SU-DHL-6 (cell line): ENCODE data around the gene DHX38.

Source experiments
- H2AFZ ChIP-seq: fragments of 200-600 bp; sonication (generic); 2 replicates; pipeline ENCODE4 v1.6.1; 2014; ENCODE audit warnings: low read depth, mild to moderate bottlenecking, moderate library complexity, mixed read lengths, antibody characterized with exemption, low read length; ENCODE audit not compliant: severe bottlenecking
- H3F3A ChIP-seq: fragments of 200-600 bp; shearing (Covaris generic); 2 replicates; pipeline ENCODE4 v1.6.0; 2016; ENCODE audit warnings: antibody characterized with exemption, mild to moderate bottlenecking; ENCODE audit not compliant: insufficient read depth
- H3K27ac ChIP-seq: fragments of 200-600 bp; sonication (generic); 2 replicates; pipeline ENCODE4 v1.5.1; 2016; ENCODE audit warnings: low read depth, mild to moderate bottlenecking, low read length, moderate library complexity, mixed read lengths
- H3K27me3 ChIP-seq: fragments of 200-600 bp; sonication (generic), shearing (Covaris generic); 2 replicates; pipeline ENCODE4 v1.6.0; 2014; ENCODE audit warnings: mild to moderate bottlenecking, low read length
- H3K36me3 ChIP-seq: fragments of 200-600 bp; sonication (generic); 2 replicates; pipeline ENCODE4 v1.6.1; 2014; ENCODE audit warnings: mild to moderate bottlenecking, low read length, mixed read lengths
- H3K4me2 ChIP-seq: fragments of 300-600, 200-600 bp; shearing (Covaris generic), sonication (generic); 2 replicates; pipeline ENCODE4 v1.6.0; 2014; ENCODE audit warnings: low read length, low read depth, mild to moderate bottlenecking; ENCODE audit not compliant: poor library complexity, severe bottlenecking
- H3K4me3 ChIP-seq: fragments of 200-600 bp; sonication (generic); 2 replicates; pipeline ENCODE4 v1.5.1; 2014; ENCODE audit warnings: antibody characterized with exemption, low read length, mild to moderate bottlenecking, mixed read lengths; ENCODE audit not compliant: insufficient read depth, poor library complexity, severe bottlenecking
- H3K79me2 ChIP-seq: fragments of 200-600 bp; sonication (generic); 2 replicates; pipeline ENCODE4 v1.6.1; 2014; ENCODE audit warnings: mild to moderate bottlenecking, low read length, moderate library complexity; ENCODE audit not compliant: insufficient read depth
- H3K9ac ChIP-seq: fragments of 200-600 bp; sonication (generic); 2 replicates; pipeline ENCODE4 v1.7.0; 2014; ENCODE audit warnings: mild to moderate bottlenecking, low read length
- H3K9me2 ChIP-seq: fragments of 200-600 bp; sonication (generic); replicated peaks from 2 replicates; pipeline ENCODE4 v1.6.1; 2014; ENCODE audit warnings: low read length; ENCODE audit not compliant: insufficient read depth
- H3K9me3 ChIP-seq: fragments of 200-600 bp; sonication (generic); 2 replicates; pipeline ENCODE4 v1.6.1; 2014; ENCODE audit warnings: low read length, mixed read lengths; ENCODE audit not compliant: insufficient read depth
- H4K20me1 ChIP-seq: fragments of 200-600 bp; sonication (generic); 2 replicates; pipeline ENCODE4 v1.6.1; 2014; ENCODE audit warnings: low read depth, mild to moderate bottlenecking, antibody characterized with exemption, low read length, moderate library complexity, mixed read lengths
- EZH2phosphoT487 ChIP-seq: fragments of 200-600 bp; sonication (generic), shearing (Covaris generic); conservative IDR thresholded peaks from 2 replicates; pipeline ENCODE4 v1.6.1; 2018; ENCODE audit warnings: mild to moderate bottlenecking, antibody characterized with exemption, low read length, moderate library complexity, mixed read lengths
- TF ChIP-seq, protein P1 (sequence below): fragments of 200-600 bp; sonication (generic); IDR thresholded peaks from one replicate; pipeline ENCODE4 v1.5.1; 2017; ENCODE audit warnings: antibody characterized with exemption, mild to moderate bottlenecking, low read length, moderate library complexity; ENCODE audit not compliant: insufficient read depth, poor library complexity, severe bottlenecking

The DHX38 gene

DNA sequence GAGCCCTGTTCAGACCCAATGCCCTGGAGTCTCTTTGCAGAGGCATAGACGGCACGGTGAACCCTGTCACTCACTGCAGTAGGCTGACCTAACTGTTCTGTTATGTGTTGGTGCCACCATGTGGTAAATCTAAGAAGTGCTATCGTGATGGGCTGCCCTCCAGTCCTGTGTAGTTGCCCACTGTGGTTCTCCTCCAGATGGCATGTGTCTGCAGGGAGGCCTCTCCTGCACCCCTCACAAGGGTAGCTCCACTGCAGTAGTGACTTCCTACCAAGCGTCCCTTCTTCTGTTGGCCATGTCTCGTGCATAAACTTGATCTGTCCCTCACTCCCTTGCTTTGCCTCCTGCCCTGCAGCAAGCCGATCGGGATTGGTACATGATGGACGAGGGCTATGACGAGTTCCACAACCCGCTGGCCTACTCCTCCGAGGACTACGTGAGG lies 5.8 kb downstream of the DHX38 start:
- Histone ChIP-seq H3K9me2 (no peaks in the 10 kb centered on the region), H3K36me3 (peaks cover 4% of the 10 kb centered on the region; the same call in 1 of the 2 replicates), H3K9ac (no peak overlapping the region), H3K79me2 (peaks cover 16% of the 10 kb centered on the region), H3K4me3 (no peak overlapping the region), H3K27me3 (no peaks in the 10 kb centered on the region), H2AFZ (no peak overlapping the region), H3K4me2 (no peak overlapping the region), H3K27ac (no peak overlapping the region), H3F3A (no peaks in the 10 kb centered on the region), H3K9me3 (no peaks in the 10 kb centered on the region), H4K20me1 (no peaks in the 10 kb centered on the region)
- TF ChIP-seq, protein P1, sequence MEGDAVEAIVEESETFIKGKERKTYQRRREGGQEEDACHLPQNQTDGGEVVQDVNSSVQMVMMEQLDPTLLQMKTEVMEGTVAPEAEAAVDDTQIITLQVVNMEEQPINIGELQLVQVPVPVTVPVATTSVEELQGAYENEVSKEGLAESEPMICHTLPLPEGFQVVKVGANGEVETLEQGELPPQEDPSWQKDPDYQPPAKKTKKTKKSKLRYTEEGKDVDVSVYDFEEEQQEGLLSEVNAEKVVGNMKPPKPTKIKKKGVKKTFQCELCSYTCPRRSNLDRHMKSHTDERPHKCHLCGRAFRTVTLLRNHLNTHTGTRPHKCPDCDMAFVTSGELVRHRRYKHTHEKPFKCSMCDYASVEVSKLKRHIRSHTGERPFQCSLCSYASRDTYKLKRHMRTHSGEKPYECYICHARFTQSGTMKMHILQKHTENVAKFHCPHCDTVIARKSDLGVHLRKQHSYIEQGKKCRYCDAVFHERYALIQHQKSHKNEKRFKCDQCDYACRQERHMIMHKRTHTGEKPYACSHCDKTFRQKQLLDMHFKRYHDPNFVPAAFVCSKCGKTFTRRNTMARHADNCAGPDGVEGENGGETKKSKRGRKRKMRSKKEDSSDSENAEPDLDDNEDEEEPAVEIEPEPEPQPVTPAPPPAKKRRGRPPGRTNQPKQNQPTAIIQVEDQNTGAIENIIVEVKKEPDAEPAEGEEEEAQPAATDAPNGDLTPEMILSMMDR, result peak; percentile 40
- TF ChIP-seq EZH2phosphoT487, result no peak

DNA sequence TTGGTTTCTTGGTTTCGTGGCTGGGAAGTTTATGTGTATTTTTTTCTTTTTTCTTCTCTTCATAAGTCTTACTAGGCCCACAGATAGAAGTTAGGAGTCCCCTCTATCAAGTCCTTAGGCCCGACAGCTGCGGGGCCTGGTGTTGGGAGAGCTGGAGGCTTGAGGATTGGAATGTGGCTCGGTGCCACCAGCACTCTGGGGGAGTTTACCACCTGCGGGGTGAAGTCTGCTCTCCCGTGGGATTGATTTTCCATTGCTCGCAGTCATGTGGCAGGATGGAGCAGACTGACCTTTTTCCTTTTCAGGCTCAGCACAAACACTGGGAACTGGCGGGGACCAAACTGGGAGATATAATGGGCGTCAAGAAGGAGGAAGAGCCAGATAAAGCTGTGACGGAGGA lies 7.5 kb downstream of the DHX38 start:
- Histone ChIP-seq H3K27ac (no peak overlapping the region), H3K79me2 (no peaks in the 10 kb centered on the region), H3K4me3 (no peak overlapping the region), H2AFZ (no peak overlapping the region), H3K9ac (no peak overlapping the region), H3F3A (no peaks in the 10 kb centered on the region), H3K36me3 (peaks cover 4% of the 10 kb centered on the region; the same call in 1 of the 2 replicates), H3K9me2 (no peaks in the 10 kb centered on the region), H3K4me2 (no peak overlapping the region), H3K9me3 (no peaks in the 10 kb centered on the region), H3K27me3 (no peaks in the 10 kb centered on the region), H4K20me1 (no peaks in the 10 kb centered on the region)
- TF ChIP-seq EZH2phosphoT487, result no peak
- TF ChIP-seq, protein P1, result no peak

DNA sequence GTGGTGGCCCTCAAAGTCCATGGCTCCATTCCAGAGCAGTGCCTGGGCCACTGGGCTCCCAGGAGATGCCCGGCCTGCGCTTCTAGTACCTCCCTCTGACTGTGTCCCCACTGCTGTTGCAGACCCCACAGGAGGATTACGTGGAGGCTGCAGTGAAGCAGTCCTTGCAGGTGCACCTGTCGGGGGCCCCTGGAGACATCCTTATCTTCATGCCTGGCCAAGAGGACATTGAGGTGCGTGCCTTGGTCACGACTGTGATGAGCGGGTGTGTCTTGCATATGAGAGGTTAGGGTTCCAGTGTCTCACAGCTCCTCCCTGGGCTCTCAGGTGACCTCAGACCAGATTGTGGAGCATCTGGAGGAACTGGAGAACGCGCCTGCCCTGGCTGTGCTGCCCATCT lies 11.3 kb downstream of the DHX38 start:
- H3K9me2 ChIP-seq, result no peaks in the 10 kb centered on the region
- H2AFZ ChIP-seq, result no peak overlapping the region
- H3K4me2 ChIP-seq, result no peak overlapping the region
- H3K9me3 ChIP-seq, result no peaks in the 10 kb centered on the region
- H3K79me2 ChIP-seq, result no peaks in the 10 kb centered on the region
- no peaks in the 10 kb centered on the region for H3K27me3 ChIP-seq
- H3K36me3 ChIP-seq, result peaks cover 4% of the 10 kb centered on the region; the same call in 1 of the 2 replicates
- H4K20me1 ChIP-seq, result no peaks in the 10 kb centered on the region
- TF ChIP-seq, protein P1, result no peak
- no peak for TF ChIP-seq EZH2phosphoT487
- no peak overlapping the region for H3K4me3 ChIP-seq
- no peaks in the 10 kb centered on the region for H3F3A ChIP-seq
- no peak overlapping the region for H3K9ac ChIP-seq
- H3K27ac ChIP-seq, result no peak overlapping the region

DNA sequence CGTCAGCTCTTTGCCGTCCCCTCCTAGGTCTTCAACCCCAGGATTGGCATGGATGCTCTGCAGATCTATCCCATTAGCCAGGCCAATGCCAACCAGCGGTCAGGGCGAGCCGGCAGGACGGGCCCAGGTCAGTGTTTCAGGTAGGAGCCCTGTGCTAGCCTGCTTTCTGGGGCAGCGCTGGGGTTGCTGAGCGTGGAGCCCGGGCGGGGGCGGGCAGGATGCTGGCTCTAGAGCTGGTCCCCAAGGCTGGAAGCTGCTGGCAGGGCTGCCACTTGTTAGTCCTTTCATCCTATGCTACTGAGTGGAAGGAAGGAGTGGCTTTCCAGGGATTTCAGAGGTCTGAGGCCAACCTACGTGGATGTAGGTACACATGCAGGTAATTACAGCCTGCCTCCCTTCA lies 12.3 kb downstream of the DHX38 start:
- Histone ChIP-seq H3K36me3 (peaks cover 6% of the 10 kb centered on the region; the same call in 1 of the 2 replicates), H3K79me2 (no peaks in the 10 kb centered on the region)

More for the DNA sequence above, 12.3 kb downstream of the DHX38 start:
- Histone ChIP-seq H3K4me3 (no peak overlapping the region), H3F3A (no peaks in the 10 kb centered on the region), H3K4me2 (no peak overlapping the region), H4K20me1 (no peaks in the 10 kb centered on the region), H3K27me3 (no peaks in the 10 kb centered on the region), H3K27ac (no peak overlapping the region), H2AFZ (no peak overlapping the region), H3K9ac (no peak overlapping the region), H3K9me3 (no peaks in the 10 kb centered on the region), H3K9me2 (no peaks in the 10 kb centered on the region)
- no peak for TF ChIP-seq EZH2phosphoT487
- TF ChIP-seq, protein P1, result no peak
